Naive B cell (primary cell): ENCODE results near the gene FCF1. TPM values are rescaled to one million over a fixed set of nuclear protein-coding genes. Genes with fewer than 3 reads are reported as not detected.
A peak's percentile ranks its signal among the peaks of the same experiment; 100 is the strongest.

Source experiments
- ATAC-seq, 2 donors: fragments of 150-1000 bp; cut with Tn5 transposase; 2 replicates each; pipeline ENCODE4 v1.10.0; 2021; ENCODE audit warnings: low read depth in 2 of 2, mild to moderate bottlenecking in 2 of 2, moderate library complexity in 2 of 2
- DNase-seq: peaks from one replicate; pipeline ENCODE4 v3.0.0; 2022
- H3K27ac Mint-ChIP-seq, 6 donors: one replicate each; pipeline ENCODE4 v1.8.0; 2020 to 2022; ENCODE audit warnings: mild to moderate bottlenecking in 6 of 6, mixed read lengths in 6 of 6, moderate library complexity in 5 of 6, inconsistent platforms in 2 of 6
- H3K27me3 Mint-ChIP-seq, 3 donors: one replicate each; pipeline ENCODE4 v1.8.0; 2021 to 2022; ENCODE audit warnings: mixed read lengths in 3 of 3, mild to moderate bottlenecking in 1 of 3
- H3K36me3 Mint-ChIP-seq, 2 donors: one replicate each; pipeline ENCODE4 v1.8.0; 2020 to 2022; ENCODE audit warnings: mixed read lengths in 2 of 2, inconsistent platforms in 1 of 2, mild to moderate bottlenecking in 1 of 2
- H3K4me1 Mint-ChIP-seq, 3 donors: one replicate each; pipeline ENCODE4 v1.8.0; 2020 to 2022; ENCODE audit warnings: mixed read lengths in 3 of 3, inconsistent platforms in 1 of 3, mild to moderate bottlenecking in 1 of 3, moderate library complexity in 1 of 3
- H3K4me3 Mint-ChIP-seq, 8 donors: one replicate each; pipeline ENCODE4 v1.8.0; 2020 to 2022; ENCODE audit warnings: mild to moderate bottlenecking in 8 of 8, mixed read lengths in 8 of 8, moderate library complexity in 8 of 8, inconsistent platforms in 2 of 8
- H3K9me3 Mint-ChIP-seq, 7 donors: one replicate each; pipeline ENCODE4 v1.8.0; 2020 to 2022; ENCODE audit warnings: mixed read lengths in 7 of 7, mild to moderate bottlenecking in 5 of 7, inconsistent platforms in 2 of 7, moderate library complexity in 1 of 7
- polyA plus RNA-seq, 6 donors: library from polyadenylated mRNA; unstranded; fragments of 300-500 nt; fragmentation: Illumina TruSeq; gene quantifications; one replicate each; pipeline ENCODE4 v1.2.3, GENCODE V29; 2021; ENCODE audit warnings: low read depth in 6 of 6

Gene FCF1
- polyA plus RNA-seq, 6 donors from 2014 or later, result 28.3 to 42.3 (median 33.8) TPM

DNA sequence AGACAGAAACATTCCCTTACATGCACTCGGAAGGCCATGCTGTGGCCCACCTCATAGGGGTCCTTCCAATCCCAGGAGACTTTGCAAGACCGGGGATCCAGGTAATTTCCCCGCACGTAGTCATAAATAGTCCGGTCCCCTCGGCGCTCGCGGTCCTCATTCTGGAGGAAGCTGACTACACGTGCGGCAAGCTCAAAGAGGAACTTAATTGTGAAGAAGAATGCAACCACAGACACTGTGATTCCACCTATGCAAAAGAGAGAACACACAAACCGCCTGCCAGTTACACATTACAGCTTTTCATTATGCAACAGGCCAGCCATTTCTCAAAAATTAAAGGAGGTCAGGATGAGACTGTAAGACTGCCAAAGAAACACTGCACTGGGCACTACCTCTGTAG is 28.5 kb upstream of the FCF1 start:
- Mint-ChIP-seq H3K4me1 (peaks cover 29 to 31% (median 30%) of the 10 kb centered on the region in 3 donors), H3K27ac (peak overlapping the region in 5 of 6 donors; percentile 36 to 94 (median 88)), H3K9me3 (no peaks in the 10 kb centered on the region), H3K27me3 (no peaks in the 10 kb centered on the region), H3K4me3 (peak overlapping the region in 7 of 8 donors; percentile 17 to 85 (median 74)), H3K36me3 (peaks cover 14 to 16% of the 10 kb centered on the region in 2 donors)
- ATAC-seq, result peak; percentile 96
- DNase-seq, result peak; percentile 59

GRCh38 chr14:74685056-74685455 is 27.9 kb upstream of the FCF1 start:
- H3K27ac Mint-ChIP-seq, result peak overlapping the region in 4 of 6 donors; percentile 51 to 88 (median 85)
- no peak for DNase-seq
- peaks cover 16% of the 10 kb centered on the region in 2 donors for H3K36me3 Mint-ChIP-seq
- H3K4me3 Mint-ChIP-seq, result peak overlapping the region in 5 of 8 donors; percentile 17 to 85 (median 65)
- H3K4me1 Mint-ChIP-seq, result peaks cover 29 to 31% (median 30%) of the 10 kb centered on the region in 3 donors
- no peaks in the 10 kb centered on the region for H3K27me3 Mint-ChIP-seq
- no peaks in the 10 kb centered on the region for H3K9me3 Mint-ChIP-seq
- no peak for ATAC-seq

DNA sequence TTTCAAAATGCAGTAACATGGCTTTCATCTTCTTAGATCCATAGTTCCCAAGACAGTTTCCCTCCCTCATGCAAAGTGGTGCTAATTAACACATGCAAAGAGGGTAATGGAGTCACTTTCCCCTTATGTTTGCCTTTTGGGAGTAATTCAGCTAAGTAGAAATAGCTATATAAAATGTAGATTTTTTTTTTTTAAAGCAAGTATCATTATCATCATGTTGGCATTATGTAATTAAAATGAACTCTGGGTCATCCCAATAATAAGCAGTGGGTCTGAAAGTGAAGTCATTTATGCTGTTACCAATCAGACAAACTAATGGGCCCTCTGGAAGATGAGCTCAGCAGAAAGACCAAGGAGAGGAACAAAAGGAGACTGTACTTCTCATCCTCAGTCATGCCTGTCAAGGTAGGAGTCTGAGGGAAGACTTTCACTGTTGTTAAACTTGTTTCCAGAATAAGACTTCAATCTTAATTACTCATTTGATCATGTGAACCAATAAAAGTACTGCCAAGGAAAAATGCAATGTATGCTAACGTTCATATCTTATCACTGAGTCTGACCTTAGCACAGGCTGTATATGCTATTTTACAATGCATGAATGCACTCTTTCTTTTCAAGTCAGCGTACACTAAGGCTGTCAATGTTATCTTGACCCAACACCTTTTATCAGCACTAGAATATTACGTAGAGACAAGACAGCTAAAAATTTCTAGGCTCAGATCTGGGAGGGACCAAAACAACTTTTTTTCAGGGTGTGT is 26.8 kb upstream of the FCF1 start:
- H3K27ac Mint-ChIP-seq, result peak overlapping the region in 1 of 6 donors; percentile 65
- peaks cover 29 to 31% (median 30%) of the 10 kb centered on the region in 3 donors for H3K4me1 Mint-ChIP-seq
- DNase-seq, result no peak
- H3K9me3 Mint-ChIP-seq, result no peaks in the 10 kb centered on the region
- H3K4me3 Mint-ChIP-seq, result no peak overlapping the region
- H3K36me3 Mint-ChIP-seq, result peaks cover 16 to 25% of the 10 kb centered on the region in 2 donors
- H3K27me3 Mint-ChIP-seq, result no peaks in the 10 kb centered on the region
- ATAC-seq, result no peak

DNA sequence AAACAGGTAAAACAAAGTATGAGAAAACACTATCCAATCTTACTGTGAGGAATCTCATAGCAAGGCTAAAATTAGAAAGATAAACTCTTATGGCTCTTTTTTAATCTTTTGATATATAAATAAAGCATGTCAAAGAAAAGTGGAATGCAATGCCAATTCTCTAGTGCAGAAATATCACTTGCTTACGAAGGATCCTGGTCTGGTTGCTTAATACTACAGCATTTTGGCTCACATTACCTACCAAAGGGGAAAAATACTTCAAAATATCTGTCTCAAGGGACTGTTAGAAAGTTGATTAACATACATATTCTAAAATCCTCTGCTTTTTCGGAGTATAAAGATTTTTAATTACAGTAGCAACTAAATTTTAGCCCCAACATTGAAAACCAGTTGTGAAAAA is 21.5 kb upstream of the FCF1 start:
- Mint-ChIP-seq H3K9me3 (no peaks in the 10 kb centered on the region), H3K4me1 (peaks cover 3 to 14% (median 6%) of the 10 kb centered on the region in 3 donors), H3K36me3 (peaks cover 16 to 22% of the 10 kb centered on the region in 2 donors), H3K27ac (peak overlapping the region in 1 of 6 donors; percentile 61), H3K4me3 (no peak overlapping the region), H3K27me3 (no peaks in the 10 kb centered on the region)
- DNase-seq (no peak), ATAC-seq (no peak)

DNA sequence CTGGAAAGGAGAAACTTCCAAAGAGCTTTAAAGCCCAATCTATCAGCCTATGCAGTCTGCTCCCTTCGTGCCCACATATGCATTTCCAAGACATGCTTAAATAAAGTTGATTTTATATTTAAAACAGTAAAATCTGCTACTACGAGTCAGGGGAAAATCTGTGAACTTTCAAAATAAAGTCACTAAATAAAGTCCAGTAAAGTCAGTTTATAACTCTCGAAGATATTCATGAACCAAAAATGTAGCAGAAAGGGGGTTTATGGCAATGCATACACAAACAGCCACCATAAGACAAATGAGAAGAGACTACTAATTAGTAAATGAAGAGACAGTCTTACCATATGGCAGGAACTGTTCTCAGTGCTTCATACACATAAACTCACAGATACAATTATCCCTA is 19.8 kb upstream of the FCF1 start:
- no peaks in the 10 kb centered on the region for H3K27me3 Mint-ChIP-seq
- DNase-seq (no peak), ATAC-seq (no peak)
- peak overlapping the region in 1 of 6 donors; percentile 49 for H3K27ac Mint-ChIP-seq
- peaks cover 3 to 22% (median 13%) of the 10 kb centered on the region in 3 donors for H3K4me1 Mint-ChIP-seq
- H3K36me3 Mint-ChIP-seq, result peaks cover 22 to 23% of the 10 kb centered on the region in 2 donors
- H3K9me3 Mint-ChIP-seq, result no peaks in the 10 kb centered on the region
- no peak overlapping the region for H3K4me3 Mint-ChIP-seq

DNA sequence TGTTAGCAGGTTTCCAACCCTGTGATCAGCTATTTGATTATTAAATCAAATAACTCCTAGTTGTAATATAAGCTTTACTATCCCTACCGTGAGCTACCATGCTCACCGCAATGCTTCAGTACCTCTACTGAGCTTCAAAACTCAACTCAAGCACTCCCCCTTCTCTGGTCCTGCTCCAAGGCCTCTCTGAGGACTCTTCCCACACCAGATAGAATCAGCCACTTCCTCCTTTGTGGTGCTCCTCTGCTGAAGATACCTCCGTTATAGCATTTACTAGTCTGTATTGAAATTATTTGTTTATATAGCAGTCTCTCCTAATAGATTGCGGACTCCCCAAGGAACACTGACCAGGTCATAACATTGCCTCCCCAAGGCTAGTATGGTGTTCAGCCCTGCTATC is 17.5 kb upstream of the FCF1 start:
- Mint-ChIP-seq H3K27ac (no peak overlapping the region), H3K4me3 (no peak overlapping the region), H3K9me3 (no peaks in the 10 kb centered on the region), H3K36me3 (peaks cover 9 to 14% of the 10 kb centered on the region in 2 donors), H3K27me3 (no peaks in the 10 kb centered on the region), H3K4me1 (peaks cover 6 to 18% (median 18%) of the 10 kb centered on the region in 3 donors)
- ATAC-seq, result no peak
- no peak for DNase-seq

DNA sequence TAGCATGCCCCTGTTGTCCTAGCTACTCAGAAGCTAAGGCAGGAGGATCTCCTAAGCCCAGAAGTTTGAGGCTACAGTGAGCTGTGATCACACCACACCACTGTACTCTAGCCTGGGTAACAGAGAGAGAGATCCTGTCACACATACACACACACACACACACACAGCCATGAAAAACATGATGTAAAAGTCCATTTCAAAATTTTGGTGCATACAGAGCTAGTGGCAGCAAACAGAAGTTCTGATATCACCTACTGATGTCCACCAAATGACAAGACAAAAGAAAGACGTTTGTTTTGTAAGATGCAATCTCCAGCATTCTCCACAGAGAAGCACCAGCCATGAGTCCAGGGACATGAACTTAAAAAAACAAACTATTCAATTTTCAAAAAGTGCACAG is 15.9 kb upstream of the FCF1 start:
- peaks cover 0 to 14% (median 0%) of the 10 kb centered on the region in 7 donors for H3K9me3 Mint-ChIP-seq
- H3K36me3 Mint-ChIP-seq, result peaks cover 12 to 19% of the 10 kb centered on the region in 2 donors
- ATAC-seq (no peak), DNase-seq (no peak)
- no peaks in the 10 kb centered on the region for H3K27me3 Mint-ChIP-seq
- no peak overlapping the region for H3K27ac Mint-ChIP-seq
- H3K4me3 Mint-ChIP-seq, result no peak overlapping the region
- H3K4me1 Mint-ChIP-seq, result peaks cover 6 to 18% (median 18%) of the 10 kb centered on the region in 3 donors

- ATAC-seq, result no peak
- peaks cover 12 to 20% of the 10 kb centered on the region in 2 donors for H3K36me3 Mint-ChIP-seq
- H3K27me3 Mint-ChIP-seq, result no peaks in the 10 kb centered on the region
- peaks cover 6 to 18% (median 18%) of the 10 kb centered on the region in 3 donors for H3K4me1 Mint-ChIP-seq
- H3K27ac Mint-ChIP-seq, result peak overlapping the region in 2 of 6 donors; percentile 34 to 73
- DNase-seq, result no peak
- no peak overlapping the region for H3K4me3 Mint-ChIP-seq
- H3K9me3 Mint-ChIP-seq, result peaks cover 0 to 15% (median under 1%) of the 10 kb centered on the region in 7 donors
Measured at GRCh38 chr14:74697543-74697942, 15.4 kb upstream of the FCF1 start.

DNA sequence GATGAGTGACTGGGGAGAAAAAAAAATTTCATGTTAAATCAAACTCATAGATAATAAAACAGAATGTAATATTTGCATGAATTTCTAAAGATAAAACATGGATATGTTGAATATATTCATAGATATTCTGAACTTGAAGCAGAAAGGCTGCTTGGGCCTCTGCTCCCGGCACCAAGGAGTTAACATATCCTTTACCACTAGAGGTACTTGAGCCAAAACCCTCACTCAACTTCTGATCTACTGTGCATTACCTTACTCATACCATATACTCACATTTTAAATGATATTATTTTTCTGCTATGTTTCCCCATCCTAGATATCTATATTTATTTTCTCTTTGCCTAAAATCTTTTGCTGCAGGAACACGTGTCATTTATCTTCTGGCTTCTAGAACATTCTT is 15.0 kb upstream of the FCF1 start:
- Mint-ChIP-seq H3K9me3 (peaks cover 0 to 19% (median 5%) of the 10 kb centered on the region in 7 donors), H3K27ac (no peak overlapping the region), H3K27me3 (no peaks in the 10 kb centered on the region), H3K4me3 (no peak overlapping the region), H3K36me3 (peaks cover 17 to 25% of the 10 kb centered on the region in 2 donors), H3K4me1 (peaks cover 8 to 22% (median 21%) of the 10 kb centered on the region in 3 donors)
- ATAC-seq (no peak), DNase-seq (no peak)

DNA sequence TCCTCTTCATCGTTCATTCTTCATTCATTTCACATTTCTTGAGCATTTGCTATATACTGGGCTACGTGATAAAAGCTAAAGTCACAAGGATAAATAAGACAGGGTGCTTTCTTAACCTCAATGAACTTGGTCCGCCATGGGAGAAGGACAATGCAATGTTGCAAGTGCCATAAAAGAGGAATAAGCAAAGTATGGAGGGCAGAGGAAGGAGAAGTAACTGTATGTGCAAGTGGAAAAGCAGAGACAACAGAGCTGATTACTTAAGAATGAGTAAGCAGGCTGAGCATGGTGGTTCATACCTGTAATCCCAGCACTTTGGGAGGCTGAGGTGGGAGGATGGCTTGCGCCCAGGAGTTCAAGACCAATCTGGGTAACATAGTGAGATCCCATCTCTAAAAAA is 14.5 kb upstream of the FCF1 start:
- Mint-ChIP-seq H3K36me3 (peaks cover 19 to 29% of the 10 kb centered on the region in 2 donors), H3K4me1 (peaks cover 9 to 24% (median 21%) of the 10 kb centered on the region in 3 donors)

DNA sequence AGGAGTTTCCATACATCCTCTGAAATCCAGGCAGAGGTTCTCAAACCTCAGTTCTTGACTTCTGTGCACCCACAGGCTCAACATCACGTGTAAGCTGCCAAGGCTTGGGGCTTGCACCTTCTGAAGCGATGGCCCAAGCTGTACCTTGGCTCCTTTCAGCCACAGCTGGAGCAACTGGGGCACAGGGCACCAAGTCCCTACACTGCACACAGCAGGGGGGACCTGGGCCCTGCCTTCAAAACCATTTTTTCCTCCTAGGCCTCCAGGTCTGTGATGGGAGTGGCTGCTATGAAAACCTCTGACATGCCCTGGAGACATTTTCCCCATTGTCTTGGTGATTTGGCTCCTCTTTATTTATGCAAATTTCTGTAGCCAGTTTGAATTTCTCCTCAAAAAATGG is 10.7 kb upstream of the FCF1 start:
- peaks cover 13 to 28% (median 17%) of the 10 kb centered on the region in 3 donors for H3K4me1 Mint-ChIP-seq
- ATAC-seq, result no peak
- H3K36me3 Mint-ChIP-seq, result peaks cover 19 to 26% of the 10 kb centered on the region in 2 donors

More for the DNA sequence above, 14.5 kb upstream of the FCF1 start:
- Mint-ChIP-seq H3K27me3 (no peaks in the 10 kb centered on the region), H3K4me3 (no peak overlapping the region), H3K27ac (no peak overlapping the region), H3K9me3 (peaks cover 0 to 21% (median 6%) of the 10 kb centered on the region in 7 donors)
- ATAC-seq, result no peak
- DNase-seq, result no peak

DNA sequence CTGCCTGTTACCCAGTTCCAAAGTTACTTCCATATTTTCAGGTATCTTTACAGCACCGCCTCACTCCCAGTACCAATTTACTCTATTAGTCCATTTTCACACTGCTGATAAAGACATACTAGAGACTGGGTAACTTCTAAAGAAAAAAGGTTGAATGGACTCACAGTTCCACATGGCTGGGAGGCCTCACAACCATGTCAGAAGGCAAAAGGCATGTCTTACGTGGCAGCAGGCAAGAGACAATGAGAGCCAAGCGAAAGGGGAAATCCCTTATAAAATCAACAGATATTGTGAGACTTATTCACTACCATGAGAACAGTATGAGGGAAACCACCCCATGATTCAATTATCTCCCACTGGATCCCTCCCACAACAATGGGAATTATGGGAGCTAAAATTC is 9.9 kb upstream of the FCF1 start:
- ATAC-seq, result no peak
- H3K4me1 Mint-ChIP-seq, result peaks cover 8 to 26% (median 17%) of the 10 kb centered on the region in 3 donors
- no peaks in the 10 kb centered on the region for H3K27me3 Mint-ChIP-seq

More for the DNA sequence above, 10.7 kb upstream of the FCF1 start:
- no peak for DNase-seq
- peaks cover 0 to 21% (median 6%) of the 10 kb centered on the region in 7 donors for H3K9me3 Mint-ChIP-seq
- no peaks in the 10 kb centered on the region for H3K27me3 Mint-ChIP-seq
- no peak overlapping the region for H3K4me3 Mint-ChIP-seq
- H3K27ac Mint-ChIP-seq, result no peak overlapping the region

DNA sequence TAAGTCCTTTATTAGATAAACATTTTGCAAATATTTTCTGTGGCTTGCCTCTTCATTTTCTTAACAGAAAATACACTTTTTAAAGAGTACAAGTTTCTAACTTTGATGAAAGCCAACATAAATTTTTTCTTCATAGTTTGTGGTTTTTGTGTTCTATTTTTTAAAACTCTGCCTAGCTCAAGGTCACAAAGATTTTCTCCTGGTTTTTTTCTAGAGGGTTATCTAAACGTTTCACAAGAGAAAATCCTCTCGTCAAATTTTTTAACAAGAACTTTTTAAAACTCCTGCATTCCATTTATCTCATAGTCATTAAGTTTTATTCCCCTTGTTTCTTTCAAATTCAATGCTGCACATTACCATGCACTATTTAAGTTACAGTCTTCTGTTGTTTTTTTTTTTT is 8.3 kb upstream of the FCF1 start:
- Mint-ChIP-seq H3K27ac (no peak overlapping the region), H3K4me3 (no peak overlapping the region), H3K4me1 (peaks cover 12 to 30% (median 21%) of the 10 kb centered on the region in 3 donors), H3K36me3 (peaks cover 15 to 20% of the 10 kb centered on the region in 2 donors), H3K9me3 (peaks cover 0 to 21% (median 6%) of the 10 kb centered on the region in 7 donors), H3K27me3 (no peaks in the 10 kb centered on the region)
- no peak for DNase-seq
- ATAC-seq, result no peak

More for the DNA sequence above, 9.9 kb upstream of the FCF1 start:
- DNase-seq, result no peak
- H3K27ac Mint-ChIP-seq, result peak overlapping the region in 1 of 6 donors; percentile 56
- H3K36me3 Mint-ChIP-seq, result peaks cover 19 to 20% of the 10 kb centered on the region in 2 donors
- no peak overlapping the region for H3K4me3 Mint-ChIP-seq
- peaks cover 0 to 21% (median 6%) of the 10 kb centered on the region in 7 donors for H3K9me3 Mint-ChIP-seq
